HG03442 (cell line): ENCODE results near the gene ACSS1.

ENCODE experiments used
- ATAC-seq: cut with Tn5 transposase; IDR thresholded peaks from one replicate; pipeline ENCODE4 v1.9.1; 2021; ENCODE audit warnings: mild to moderate bottlenecking, moderate library complexity; ENCODE audit not compliant: unreplicated experiment

ACSS1 gene

DNA sequence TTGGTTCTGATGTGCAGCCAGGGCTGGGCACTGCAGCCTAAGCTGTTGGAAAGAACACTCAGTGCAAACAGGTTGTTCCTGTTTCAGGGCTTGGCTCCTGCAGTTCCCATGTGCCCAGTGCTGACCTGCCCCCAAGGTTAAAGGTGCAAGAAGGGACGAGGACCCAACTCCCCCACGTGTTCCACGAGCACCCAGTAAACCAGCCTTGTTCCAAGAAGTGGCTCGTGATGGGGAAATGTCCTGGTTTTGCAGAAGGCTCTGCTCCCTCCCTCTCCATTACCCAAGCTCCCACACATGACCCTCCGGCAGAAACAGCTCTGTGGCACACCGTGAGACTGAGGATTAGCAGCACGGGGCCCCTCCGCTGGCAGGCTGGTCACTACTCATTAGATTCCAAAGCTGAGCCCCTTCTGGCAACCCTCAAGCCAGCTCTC, 9.4 kb downstream of the ACSS1 start:
- no peak for ATAC-seq

DNA sequence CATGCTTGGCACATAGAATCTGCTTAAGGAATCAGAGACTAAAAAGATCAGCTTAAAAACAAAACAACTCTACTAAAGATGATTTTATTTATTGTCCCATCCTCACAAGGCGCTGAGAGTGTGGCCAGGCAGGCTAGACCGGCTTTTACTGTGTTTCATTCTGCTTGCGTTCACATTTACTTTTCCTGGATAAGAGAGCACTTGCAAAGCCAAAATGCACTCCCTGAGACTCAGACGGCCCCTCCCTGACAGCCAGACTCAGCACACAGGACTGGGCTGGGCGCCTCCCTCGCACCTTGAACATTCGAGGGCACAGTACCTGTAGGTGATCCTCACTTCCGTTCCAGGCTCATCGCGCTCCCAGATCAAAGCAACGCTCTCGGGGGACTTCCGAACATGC, 10.2 kb downstream of the ACSS1 start:
- ATAC-seq, result no peak

DNA sequence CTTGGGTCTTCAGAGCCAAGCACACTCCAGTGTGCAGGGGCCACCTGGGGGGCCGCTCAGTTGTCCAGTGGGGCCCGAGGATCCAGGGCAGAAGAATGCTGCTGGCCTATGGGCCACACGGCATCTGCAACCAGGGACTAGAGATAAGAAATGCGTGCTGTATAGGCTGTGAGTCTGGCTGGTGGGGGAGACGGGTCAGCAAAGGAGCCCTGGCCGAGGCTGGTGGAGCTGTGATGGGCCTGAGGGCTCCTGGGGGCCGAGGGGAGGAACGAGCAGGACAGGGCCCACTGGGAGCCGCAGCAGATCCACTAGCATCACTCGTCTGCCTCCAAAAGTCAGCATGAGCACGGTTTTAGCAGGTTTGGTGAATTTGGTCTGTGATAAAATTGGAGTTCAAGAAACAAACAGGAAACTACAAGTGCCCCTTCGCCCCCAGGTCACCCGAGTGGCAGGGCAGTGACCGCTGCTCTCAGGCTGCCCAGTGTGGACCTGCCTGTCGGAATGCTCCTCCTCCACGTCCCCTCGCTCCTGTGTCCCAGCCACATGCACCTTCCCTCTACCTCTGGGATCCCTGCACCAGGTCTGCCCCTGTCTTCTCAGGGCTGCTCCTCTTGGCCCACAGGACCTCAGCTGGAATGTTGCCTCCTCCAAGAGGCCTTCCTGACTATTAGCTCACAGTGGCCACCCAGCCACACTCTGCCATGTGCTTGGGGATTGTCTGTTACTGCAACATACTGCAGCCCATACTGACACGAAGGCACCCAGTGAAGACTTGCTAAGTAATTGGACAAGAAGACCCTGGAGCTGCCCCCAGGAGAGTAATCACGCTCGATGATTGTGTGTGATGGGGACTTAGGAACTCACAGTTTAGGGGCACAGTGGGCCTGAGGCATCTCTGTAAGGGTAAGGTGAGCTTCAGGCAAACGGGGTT, 10.9 kb downstream of the ACSS1 start:
- no peak for ATAC-seq

DNA sequence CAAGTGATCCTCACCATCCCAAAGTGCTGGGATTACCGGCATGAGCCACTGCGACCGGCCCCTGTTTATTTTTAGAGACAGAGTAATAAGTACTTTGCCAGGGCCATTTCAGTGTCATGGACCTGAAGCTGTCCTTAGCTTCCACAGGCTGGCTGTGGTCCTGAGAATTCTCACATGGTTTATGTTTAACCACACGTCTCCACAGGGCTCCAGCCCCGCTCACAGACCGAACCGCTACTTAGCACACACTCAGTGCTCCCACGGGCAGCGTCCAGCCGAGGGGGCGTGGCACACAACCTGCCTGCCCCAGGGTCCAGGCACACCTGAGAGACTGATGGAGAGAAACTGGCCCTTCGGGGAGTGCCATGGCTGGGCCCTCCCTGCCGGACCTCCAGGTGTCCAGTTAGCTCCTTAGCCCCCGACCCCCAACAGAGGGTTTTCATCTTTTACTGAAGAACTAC, 11.7 kb downstream of the ACSS1 start:
- no peak for ATAC-seq

DNA sequence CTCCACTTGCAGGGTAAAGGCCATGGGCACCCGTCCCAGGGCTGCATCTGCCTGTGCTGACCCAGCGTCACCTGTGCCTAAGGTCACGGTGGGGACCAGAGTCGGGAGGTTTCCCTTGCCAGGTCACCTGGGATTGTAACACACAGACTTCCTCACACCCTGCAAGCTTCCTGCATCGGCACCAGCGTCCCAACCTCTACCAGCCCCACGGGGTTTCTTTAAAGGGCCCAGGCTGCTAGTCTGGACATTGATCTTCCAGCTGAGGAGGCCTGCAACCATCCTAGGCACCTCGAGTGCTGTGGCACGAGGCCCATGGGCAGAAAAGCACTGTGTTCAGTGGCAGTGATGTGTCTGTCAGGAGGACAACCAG, 12.6 kb downstream of the ACSS1 start:
- ATAC-seq, result no peak

DNA sequence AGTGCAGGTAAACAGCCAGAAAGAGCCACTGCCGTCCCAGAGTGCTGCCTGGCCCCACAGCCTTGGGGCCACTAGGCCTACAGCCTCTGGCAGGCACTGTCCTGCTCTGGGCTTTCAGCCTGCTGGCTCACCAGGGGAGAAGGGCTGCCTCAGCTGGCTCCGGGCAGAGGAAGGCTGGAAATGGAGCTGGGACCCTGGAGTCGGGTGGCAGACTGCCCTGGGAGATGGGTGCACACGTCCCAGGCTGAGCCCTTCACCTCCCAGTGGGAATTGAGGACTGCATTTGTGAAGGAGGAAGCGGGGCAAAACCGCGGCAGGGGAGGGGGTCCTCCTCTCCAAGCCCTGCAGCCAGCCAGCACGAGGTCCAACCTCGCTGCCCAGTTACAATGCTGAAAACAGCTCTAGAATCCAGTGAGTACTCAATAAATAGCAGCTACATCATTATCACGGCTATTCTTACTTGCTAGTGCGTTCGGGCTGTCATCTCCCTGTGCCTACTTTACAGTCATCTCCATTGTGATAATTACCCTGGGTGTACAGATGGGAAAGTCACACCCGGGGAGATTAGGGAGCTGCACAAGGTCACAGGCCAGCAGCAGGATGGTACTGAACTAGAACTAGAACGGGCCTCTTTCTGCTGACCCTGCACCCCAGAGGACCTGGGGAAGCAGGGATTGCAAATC, 13.1 kb downstream of the ACSS1 start:
- ATAC-seq, result no peak

DNA sequence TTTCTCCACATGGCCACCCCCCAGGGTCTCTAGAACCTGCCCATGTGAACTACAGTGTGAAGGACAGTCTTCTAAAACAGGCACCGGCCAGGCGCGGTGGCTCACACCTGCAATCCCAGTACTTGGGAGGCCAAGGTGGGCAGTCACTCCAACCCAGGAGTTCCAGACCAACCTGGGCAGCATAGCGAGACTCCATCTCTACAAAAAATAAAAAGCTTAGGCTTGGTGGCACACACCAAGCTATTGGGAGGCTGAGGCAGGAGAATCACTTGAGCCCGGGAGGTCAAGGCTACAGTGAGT, 13.7 kb downstream of the ACSS1 start:
- ATAC-seq, result no peak

DNA sequence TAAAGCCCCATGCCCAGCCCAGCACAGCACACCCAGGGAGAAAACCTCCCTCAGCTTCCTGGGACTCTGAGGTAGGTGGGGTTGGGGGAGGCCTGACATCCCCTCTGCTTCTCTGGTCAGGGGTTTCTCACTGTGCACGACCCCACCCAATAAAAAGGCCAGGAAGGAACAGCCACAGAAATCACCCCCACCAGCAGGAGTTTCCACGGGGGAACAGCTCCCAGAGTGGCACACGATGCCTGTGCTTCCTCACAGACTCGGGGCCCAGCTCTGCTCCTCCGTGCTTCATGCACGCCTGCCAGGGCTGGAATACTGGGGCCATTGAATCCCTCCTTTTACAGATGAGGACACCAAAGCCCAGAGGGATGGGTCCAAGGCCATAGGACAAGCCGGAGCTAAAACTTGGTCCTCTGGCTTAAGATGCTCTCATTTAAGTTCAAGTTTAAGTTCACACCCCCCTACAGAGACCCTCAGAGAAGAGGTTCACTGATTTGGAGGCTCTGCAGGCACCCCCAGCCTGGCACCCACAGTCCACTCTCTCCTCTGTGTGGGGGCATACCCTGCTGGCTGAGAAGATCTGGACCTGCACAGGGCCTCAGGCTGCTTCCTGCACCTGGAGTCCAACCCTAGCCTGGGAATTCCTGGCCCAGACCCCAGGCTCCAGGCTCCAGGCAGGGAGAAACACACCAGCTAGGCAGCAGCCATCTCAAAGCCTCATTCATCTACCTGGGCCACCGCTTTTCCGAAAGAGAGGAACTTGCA, 14.3 kb downstream of the ACSS1 start:
- ATAC-seq, result no peak

DNA sequence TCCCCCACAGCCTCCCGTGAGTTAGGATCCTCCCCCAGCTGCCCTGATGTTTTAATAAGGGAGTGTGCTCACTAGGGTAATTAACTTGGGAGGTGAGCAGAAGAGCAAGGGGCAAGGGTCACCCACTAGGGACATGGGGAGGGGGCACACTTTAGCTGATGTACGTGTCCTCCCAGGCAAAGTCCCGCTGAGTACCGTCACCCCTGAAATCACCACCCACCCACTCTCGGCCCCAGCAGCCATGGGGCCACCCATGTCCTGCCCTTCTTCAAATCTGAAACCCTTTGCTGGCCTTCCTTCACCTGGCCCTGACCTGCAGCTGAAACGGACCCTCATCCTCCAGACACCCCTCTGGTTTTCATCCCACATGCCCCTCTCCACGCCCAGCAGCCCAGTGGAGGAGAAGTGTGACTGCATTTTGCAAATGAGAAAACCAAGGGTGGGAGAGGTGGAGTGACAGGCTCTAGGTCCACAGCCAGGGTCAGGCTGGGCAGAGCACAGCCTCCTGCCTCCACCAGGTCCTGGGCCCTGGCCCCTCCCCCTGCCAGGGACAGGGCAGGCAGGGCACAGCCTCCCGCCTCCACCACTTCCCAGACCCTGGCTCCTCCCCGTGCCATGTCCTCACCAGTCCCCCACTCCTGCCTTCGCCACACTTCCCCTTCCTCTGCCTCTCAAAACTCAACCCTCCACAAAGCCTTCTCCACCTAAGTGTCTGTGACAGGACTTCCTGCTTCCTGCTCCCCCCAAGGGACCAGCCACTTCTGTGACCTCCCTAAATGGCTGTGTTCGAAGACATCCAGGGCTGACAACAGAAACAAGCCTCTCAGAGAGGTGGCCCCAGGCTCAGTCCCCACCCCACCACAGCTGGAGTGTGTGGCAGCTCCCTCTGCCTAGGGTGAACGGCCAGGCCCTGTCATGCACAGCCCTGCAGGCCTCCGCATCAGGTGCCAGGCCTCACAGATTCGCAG, 15.1 kb downstream of the ACSS1 start:
- ATAC-seq, result peak; percentile 89

DNA sequence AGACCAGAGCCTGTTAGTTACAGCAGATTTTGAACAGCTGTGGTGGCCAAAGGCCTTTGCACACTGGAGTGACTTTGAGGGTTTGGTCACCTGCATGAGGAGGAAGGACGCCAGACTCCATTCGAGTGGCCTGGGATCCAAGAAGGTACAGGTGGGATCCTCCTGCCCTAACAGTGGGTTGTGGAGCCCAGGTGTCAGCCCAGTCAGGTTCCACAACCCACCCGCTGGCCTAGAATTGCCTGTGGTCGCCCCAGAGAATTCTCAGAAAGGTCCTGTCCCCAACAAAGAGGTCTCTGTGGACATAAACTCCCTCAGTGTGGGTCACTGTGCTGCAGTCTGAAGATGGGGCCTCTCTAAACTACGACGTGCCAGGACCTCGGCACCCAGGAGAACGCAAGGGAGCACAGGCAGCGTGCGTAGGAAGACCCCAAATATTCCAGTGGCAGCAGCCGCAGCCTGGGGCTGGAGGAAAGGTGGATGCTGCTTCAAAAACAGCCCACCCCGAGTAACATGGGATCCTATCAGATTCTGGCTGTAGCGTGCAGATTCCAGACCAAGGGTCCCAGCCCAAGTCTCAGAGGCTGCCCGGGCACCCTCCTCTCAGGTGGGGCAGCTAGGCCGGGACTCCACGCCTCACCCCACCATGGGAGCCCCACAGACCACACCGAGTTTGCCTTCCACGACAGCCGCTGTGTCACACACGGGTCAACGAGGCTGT, 16.0 kb downstream of the ACSS1 start:
- ATAC-seq, result no peak

DNA sequence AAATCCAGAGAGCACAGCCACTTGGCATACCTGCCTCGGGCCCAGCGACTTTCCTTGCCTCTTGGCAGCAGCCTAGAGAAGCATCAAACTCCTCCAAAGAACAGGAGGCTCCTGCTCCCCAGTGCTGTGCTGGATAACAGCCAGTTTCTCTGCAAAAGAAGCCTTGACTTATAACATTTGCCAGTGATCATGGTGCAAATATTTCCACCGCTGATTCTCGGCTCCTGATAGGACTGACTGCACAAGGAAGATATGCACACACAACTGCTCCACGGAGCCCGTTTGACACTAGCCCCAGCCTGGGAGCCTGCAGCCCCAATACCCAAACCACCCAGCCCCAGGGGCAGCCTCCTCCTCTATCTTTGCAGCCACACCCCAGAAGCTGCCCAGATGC, 17.5 kb downstream of the ACSS1 start:
- ATAC-seq, result no peak

DNA sequence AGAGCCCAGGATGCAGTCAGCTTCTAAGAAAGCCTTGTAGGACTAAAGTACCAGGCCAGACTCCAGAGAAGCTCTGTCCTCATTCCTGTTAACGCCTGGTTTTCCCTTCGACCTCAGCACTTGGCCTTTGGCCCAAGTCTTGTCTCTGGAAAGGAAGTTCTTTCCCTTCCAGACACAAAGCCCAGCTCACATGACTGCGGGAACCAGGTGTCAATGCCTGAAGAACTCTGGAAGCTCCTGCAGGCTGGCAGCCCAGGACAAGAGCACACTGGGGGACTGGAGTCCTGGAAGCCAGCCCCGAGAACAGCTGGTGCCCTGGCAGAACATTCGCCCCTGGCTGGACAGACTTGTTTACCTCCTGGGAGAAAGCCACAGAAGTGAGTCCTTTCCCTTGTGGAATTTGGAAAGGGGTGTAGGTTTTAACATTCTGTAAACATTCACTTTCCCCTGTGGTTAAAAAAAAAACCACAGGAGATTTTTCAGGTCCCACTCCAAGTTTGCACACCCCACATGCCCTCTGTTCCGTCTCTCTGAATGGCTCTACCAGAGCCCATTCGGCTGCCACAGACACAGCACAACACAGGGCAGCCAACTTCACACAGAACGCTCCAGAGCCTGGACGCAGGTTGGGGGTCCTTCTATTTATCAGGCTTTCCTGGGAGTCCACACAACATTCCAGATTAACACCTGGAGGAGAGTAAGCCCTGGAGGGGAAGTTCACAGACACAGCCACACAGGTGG, 18.1 kb downstream of the ACSS1 start:
- ATAC-seq, result no peak

DNA sequence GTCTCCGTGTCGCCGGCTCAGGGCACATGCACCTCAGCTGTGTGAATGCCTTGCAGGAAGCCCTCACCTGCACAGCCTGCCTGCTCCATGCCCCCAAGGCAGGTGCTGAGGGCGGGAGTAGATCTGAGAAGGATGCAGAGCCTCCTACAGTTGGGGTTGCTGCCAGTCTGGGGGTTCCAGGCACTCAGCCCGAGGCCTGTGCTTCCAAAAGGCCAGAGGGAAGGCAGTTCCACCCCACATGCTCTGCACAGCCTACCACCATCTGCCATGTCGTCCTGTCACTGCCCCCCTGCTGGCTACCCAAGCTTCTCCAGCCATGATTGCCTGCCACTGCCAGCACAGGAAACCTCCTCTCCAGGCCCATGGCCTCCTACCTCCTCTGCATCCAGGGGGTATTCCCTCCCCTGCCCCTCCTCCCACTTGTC, 19.3 kb downstream of the ACSS1 start:
- ATAC-seq, result no peak

DNA sequence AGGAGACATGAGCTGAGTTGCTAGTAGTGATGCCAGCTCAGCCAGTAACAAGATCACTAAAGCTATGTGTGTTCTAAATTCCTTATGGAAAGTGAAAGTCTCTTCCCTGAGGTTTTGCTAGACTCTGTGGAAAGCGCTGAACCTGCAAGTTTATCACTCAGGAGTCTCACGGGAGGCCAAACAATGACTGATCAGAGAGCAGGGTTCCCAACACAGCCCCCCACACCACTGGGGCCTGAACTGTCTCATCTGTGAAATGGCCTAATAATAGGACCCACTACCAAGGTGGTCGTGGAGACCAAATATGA, 19.9 kb downstream of the ACSS1 start:
- ATAC-seq, result no peak

DNA sequence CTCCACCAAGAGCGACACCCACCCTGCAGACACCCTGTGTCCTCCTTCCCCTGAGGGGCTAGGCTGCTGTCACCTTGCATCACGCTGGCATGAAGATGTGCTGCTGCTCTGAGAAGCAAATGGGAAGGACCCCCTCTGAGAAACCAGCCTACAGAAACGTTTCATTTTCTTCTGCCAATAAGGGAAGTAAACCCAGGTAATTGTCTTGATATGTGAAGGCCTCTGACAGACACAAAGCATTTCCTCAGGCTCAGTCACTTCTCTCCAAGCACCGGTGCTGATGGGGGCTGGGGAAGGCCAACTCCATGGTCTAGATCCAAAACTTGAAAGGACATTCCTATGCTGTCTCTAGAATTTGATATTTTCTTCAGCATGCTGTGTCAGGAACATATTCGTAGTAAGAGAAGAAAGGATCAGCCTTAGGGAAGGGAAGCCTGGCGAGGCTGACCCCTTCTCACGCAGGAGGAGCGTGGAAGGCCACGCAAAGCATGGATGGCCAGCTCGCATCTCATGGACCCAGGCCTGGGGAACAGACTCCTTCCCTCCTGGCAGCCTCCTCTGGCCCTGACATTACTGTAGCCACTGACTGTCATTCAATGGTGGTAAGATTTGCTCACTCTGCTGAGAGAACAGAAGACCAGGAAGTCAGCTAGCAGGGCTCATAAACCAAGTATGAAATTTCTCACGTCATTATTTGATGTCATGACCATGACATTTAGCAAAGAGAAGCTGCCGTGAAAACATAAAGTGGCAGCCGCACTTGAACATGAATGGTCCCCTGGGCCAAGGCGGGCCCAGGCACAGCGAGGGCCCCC, 20.4 kb downstream of the ACSS1 start:
- ATAC-seq, result no peak

DNA sequence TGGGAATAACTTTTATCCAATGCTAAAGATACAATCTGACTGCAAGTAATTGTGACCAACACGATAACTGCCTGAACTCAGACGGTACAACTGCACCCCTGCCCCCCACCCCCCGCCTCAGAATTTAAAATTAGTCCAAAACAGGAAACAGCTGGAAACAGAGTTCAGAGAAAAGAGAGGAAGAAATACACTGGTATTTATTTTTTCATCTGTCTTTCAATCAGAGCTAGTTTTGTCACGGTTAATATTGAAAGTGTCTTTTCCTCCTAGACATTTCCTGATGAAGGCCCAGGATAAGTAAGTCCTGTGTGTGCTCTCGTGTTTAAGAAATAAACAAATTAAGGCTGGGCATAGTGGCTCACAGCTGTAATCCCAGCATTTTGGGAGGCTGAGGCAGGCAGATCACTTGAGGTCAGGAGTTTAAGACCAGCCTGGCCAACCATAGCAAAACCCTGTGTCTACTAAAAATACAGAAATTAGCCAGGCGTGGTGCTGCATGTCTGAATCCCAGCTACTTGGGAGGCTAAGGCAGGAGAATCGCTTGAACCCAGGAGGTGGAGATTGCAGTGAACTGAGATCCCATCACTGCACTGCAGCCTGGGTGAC, 21.5 kb downstream of the ACSS1 start:
- ATAC-seq, result no peak

DNA sequence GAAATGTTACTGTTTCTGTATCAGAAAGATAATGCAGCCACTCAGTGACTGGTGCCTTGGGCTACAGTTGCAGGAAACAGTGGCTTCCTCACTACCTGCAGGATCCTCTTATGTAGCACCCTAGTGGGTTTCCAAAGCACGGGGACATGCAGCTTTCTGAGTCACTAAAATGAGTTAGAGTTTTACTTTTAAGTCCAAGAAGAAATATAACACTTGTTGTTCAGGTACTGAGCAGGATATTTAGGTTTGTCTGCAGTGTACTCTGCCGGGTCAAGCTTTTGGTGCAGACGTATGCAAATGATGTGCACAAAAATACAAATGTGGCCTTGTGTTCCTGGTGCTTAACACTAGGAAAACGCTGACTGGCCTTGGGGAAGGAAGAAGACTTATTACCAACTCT, 22.0 kb downstream of the ACSS1 start:
- no peak for ATAC-seq

DNA sequence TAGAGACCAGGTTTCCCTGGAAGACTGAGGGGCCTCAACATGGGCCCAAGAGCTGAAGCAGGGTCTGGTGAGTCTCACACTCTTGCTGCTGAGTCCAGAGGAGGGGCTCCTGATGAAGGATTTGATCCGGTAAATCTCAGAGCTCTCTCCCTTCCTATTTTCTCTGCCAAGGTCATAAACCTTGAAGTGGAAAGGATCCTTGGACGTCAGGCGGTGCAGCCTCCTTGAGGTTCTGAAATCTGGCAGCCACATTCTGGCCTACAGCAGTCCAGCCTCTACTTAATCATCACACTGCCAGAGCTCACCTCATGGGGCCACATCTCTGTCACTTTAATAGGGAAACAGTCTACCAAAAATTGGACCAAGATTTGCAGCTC, 24.0 kb downstream of the ACSS1 start:
- no peak for ATAC-seq
